DLD1 (cell line): Measurements from ENCODE around the gene SLC7A14.

Source experiments
- in situ Hi-C: cut with HindIII; loops from 2 replicates; pipeline ENCODE4 v1.10.0; 2017; ENCODE audit warnings: low sequenced_read_pairs

SLC7A14 gene

GRCh38 chr3:170499562-170500156 lies 86.2 kb downstream of the SLC7A14 start:
- in situ Hi-C loops = no loop called here

DNA sequence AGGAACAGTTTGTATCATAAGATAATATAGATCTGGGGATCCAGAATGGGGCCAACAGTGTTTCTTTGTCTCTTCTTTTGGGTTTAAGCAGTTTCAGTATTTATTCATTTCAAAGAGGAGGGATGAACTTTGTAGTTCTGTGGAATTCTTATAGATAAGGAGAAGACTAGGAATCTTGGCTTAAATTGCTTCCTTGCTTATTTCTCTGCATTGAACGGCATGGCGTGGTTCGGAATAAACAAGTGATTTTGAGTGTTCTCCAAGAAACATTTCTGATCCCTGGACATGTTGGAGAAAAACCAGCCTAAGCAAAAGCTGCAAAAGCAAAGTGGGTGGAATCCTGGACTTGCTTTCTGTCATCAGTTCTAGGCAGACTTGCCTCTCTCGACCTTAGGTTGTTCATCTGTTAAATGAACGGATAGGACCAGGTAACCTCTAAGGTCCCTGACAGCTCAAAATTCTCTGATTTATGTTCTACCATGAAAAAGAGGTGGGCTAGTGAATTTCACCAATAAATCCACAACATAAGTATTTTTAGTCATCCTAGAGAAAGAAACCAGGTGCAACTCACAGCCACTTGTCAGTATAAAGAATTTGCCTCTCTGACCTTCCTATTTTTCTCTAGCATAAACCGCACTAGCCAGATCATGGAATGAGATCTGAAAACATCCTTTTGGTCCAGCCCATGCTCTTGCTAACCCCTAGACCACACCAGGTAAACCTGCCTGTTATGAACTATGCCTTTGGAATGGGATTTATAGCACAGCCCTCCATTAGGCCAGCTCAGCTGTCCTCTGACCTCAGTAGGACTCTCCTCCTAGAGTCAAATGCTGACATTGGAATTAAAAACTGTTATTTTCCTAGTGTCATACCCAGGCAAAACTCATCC lies 88.4 kb downstream of the SLC7A14 start:
- in situ Hi-C loops = no loop called here

DNA sequence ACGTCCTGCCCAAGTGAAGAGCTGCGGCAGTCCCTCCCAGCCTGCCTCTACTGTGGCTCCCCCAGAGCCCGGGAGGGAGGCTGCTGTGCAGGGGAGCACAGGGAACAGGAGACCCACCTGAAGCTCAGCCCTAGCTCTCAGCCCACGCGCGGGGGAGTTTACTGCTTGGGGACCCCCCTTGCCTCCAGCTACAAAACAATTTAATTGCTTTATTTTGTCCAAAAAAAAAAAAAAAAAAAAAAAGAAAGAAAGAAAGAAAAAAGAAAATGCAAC lies 89.1 kb downstream of the SLC7A14 start:
- in situ Hi-C loops = no loop called here

- in situ Hi-C loops = no loop called here
Measured at GRCh38 chr3:170496026-170496867, 89.6 kb downstream of the SLC7A14 start.

DNA sequence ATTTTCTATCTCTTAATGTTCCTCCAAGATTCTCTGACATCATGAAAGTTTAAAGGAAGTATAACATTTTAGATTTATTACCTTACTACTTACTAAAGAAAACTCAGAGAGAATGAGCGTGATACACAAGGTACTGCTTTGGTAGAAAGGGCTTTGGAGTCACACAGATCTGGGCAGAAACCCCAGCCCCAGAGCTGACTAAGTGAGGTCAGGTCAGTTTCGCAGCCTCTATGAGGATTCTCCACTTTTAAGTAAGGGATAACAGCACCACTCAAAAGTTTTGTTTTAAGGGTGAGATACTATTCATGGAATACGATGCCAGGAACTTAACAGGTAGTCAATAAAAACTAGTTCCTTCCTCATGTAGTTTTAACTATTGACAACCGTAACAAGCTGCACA lies 91.1 kb downstream of the SLC7A14 start:
- in situ Hi-C loops = no loop called here

GRCh38 chr3:170493712-170494182 lies 92.1 kb downstream of the SLC7A14 start:
- in situ Hi-C loops = no loop called here

- in situ Hi-C loops = no loop called here
Measured at GRCh38 chr3:170491901-170492300, 94.0 kb downstream of the SLC7A14 start.

GRCh38 chr3:170490828-170491560 lies 94.9 kb downstream of the SLC7A14 start:
- in situ Hi-C loops = no loop called here

DNA sequence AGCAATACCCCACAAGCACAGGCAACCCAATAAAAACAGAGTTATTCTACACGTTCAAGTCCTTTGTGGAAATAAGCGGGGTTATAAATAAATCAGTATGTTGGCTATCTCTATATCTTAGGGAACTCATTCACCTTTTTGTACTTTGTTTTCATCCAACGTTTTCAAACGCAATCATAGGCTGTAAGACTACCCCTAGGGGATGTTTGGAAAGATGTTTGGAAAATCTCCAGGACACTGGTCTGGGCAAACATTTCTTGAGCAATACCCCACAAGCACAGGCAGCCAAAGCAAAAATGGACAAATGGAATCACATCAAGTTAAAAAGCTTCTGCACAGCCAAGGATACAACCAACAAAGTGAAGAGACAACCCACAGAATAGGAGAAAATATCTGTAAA lies 97.1 kb downstream of the SLC7A14 start:
- in situ Hi-C loops = no loop called here

DNA sequence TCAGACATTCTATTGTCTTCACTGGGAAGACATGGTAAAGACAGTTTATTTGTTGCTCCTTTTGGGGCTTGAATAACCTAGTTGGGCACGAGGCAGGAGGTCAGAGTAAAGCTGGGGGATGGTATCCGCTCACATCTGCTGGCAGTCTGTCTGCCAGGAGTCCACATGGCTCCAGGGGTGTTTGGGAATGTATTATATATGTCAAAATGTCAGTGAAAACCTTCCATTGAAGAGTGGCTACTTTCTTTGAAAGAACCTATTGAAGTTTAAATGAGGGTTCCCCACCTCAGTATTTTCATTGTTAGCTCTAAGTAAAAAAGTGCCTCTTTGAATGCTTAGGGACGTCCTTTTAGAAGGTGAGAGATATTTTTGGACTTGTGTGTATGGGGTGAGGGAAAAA lies 98.8 kb downstream of the SLC7A14 start:
- in situ Hi-C loops = no loop called here

- in situ Hi-C loops = no loop called here
Measured at GRCh38 chr3:170486398-170486797, 99.5 kb downstream of the SLC7A14 start.

- in situ Hi-C loops = no loop called here
Measured at GRCh38 chr3:170485696-170486095, 100.2 kb downstream of the SLC7A14 start.

GRCh38 chr3:170485294-170485693 lies 100.6 kb downstream of the SLC7A14 start:
- in situ Hi-C loops = no loop called here

DNA sequence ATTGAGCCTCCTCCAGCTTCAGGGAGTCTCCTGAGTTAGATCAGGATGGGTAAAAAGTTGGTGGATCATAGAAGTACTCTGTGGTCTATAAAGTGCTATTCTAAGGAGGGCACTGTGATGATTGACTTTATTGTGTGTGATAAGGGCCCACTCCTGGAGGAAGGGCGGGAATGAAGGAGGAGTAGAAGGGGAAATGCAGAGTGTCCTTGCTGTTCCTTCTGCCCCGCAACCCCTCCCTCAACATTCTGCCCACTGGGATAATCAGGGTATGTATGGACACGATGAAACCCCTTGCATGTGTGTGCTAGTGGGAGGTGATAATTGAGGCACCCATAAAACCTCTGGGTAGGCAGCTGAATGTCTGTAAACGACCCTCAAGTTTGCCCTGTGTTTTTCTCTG lies 101.0 kb downstream of the SLC7A14 start:
- in situ Hi-C loops = no loop called here

DNA sequence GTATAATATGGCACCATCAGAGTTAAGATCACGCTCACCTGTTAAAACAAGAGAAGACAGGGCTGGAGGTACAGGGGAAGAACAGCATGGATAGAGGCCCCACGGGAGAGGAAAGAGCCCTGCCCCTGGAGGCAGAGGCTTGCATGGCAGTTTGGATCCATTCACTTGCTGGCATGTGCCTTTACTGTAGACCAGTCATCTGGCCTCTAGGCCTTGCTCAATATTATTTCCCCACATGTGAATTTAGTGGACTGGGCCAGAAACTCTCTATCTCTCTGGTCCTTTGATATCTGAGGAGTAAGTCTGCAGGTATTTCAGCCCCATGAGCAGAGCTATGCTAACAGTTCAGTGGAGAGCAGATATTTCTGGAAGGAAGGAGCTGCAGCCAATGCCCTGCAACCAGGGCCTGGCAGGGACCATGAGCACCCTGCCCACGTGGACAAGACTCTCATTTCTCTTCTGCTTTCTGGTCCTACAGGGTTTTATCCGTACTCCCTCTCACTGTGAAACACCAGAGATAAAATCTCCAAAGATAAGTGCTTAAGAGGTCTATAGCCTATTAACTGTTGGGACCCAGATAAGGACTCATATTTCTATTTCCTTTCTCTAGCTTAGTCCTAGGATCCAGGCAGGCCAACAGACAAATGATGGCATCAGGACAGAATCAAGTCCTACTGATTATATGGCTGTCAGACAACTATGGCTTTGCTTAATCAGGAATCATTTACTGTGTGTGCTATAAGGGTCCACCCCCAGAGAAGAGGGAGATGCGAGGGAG lies 102.2 kb downstream of the SLC7A14 start:
- in situ Hi-C loops = no loop called here

GRCh38 chr3:170482199-170482598 lies 103.7 kb downstream of the SLC7A14 start:
- in situ Hi-C loops = no loop called here

DNA sequence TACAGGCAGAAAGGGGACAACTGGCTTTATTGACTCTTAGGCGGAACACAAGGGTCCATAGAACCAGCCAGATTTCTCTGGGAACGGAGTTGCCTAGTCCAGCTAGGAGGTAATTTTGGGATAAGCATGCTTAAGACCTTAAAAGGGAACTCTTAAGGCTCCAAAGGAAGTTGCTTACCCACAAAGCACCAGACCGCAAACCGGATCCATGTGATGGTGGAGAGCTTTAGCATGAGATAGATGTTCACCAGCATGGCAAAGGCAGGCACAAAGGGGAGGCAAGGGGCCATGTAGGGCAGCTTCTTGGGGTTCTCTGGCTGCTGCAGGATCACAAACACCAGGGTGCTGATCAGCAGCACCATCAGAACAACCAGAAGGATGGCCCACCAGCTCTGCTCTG lies 105.8 kb downstream of the SLC7A14 start:
- in situ Hi-C loops = no loop called here

DNA sequence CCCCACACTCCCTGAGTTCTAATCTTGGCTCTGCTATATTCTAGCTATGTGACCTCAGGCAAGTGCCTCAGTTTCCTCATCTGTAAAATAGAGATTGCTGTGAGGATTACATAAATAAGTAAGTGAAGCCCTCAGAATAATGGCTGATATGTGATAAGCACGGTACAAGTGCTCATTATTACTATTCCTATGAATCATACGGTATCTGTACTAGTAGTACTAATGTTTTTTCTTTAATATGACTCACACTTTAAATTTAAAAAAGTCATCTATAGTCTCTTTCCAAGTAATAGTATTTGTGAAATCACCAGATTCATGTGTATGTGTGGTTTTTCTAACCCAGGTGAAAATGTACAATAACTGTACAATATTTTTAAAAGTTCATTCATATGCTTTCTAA lies 108.5 kb downstream of the SLC7A14 start:
- in situ Hi-C loops = no loop called here

- in situ Hi-C loops = no loop called here
Measured at GRCh38 chr3:170476291-170476690, 109.6 kb downstream of the SLC7A14 start.

- in situ Hi-C loops = no loop called here
Measured at GRCh38 chr3:170475092-170475685, 110.7 kb downstream of the SLC7A14 start.
